ENCODE data around the gene MRPS10.

DNA sequence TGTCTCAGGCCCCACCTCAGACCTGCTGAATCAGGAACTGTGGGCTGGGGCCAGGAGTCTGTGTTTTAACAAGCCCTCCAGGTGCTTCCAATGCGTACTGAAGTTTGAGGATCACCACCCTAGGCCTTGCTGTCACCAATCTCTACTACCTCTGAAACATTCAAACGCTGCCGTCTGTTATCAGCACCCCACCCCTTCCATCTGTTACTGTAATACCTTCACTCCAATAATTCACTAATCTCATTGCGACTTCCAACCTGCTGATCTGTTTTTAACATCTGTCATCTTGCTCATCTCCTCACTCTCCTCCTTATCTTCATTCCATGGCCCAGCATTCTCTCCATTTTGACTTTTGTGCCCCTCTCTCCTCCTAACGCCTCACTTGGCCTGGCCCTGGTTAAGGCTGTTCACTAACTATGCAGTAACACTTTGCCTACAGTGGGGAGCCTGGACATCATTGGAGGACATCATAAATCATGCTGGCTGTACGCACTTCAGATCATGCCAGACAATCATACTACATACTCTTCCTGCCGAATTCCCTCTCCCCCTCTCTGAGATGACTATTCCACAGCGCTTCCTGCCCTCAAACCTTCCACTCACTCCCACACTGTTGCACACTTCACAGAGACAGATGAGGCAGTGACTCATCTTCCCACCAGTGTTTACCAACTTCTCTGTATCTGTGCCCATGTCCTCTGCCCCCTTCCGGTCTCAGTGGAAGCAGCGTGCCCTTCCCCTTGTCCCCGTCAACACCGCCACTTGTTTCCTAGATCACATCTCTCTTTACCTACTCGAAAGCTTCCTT, 19.9 kb downstream of the MRPS10 start:
- TF ChIP-seq SP1 (IDR thresholded peaks at IDR 0.05; ENCODE audit: low read depth) = no peak
- no peak for TF ChIP-seq POLR2AphosphoS5 (IDR thresholded peaks at IDR 0.05; ENCODE audit: low read depth, low read length)
- TF ChIP-seq, protein P1, sequence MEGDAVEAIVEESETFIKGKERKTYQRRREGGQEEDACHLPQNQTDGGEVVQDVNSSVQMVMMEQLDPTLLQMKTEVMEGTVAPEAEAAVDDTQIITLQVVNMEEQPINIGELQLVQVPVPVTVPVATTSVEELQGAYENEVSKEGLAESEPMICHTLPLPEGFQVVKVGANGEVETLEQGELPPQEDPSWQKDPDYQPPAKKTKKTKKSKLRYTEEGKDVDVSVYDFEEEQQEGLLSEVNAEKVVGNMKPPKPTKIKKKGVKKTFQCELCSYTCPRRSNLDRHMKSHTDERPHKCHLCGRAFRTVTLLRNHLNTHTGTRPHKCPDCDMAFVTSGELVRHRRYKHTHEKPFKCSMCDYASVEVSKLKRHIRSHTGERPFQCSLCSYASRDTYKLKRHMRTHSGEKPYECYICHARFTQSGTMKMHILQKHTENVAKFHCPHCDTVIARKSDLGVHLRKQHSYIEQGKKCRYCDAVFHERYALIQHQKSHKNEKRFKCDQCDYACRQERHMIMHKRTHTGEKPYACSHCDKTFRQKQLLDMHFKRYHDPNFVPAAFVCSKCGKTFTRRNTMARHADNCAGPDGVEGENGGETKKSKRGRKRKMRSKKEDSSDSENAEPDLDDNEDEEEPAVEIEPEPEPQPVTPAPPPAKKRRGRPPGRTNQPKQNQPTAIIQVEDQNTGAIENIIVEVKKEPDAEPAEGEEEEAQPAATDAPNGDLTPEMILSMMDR (IDR thresholded peaks at IDR 0.05 in 2 of 3, conservative IDR thresholded peaks at IDR 0.05 in 1 of 3; ENCODE audit: borderline replicate concordance in 1 of 3, insufficient read depth in 1 of 3, low read depth in 2 of 3, low read length in 2 of 3) = no peak
- no peak for TF ChIP-seq SRF (IDR thresholded peaks at IDR 0.05; ENCODE audit: low read depth)
- TF ChIP-seq EZH2 (IDR thresholded peaks at IDR 0.05) = no peak
- no peak for TF ChIP-seq EGR1 (IDR thresholded peaks at IDR 0.05; ENCODE audit: low read depth)
